HEK293 (cell line): ENCODE measurements around the gene MBP.

ENCODE experiments used
- CTCF ChIP-seq: fragments of 450-650 bp; formaldehyde crosslinking; IDR thresholded peaks from 2 replicates; pipeline ENCODE4 v1.5.1; 2016; ENCODE audit warnings: missing biosample characterization, missing genetic modification characterization
- KLF9 ChIP-seq: fragments of 450-650 bp; formaldehyde crosslinking; IDR thresholded peaks from 2 replicates; pipeline ENCODE4 v1.5.1; 2016; ENCODE audit warnings: missing biosample characterization, missing genetic modification characterization, low read depth
- TCF7L2 ChIP-seq: IDR thresholded peaks from 2 replicates; pipeline ENCODE4 v1.6.1; 2011; ENCODE audit warnings: low read depth, mild to moderate bottlenecking, inconsistent platforms, low read length, moderate library complexity, borderline replicate concordance
- ZNF280C ChIP-seq: fragments of 450-650 bp; formaldehyde crosslinking; IDR thresholded peaks from 2 replicates; pipeline ENCODE4 v1.5.1; 2016; ENCODE audit warnings: missing biosample characterization, missing genetic modification characterization
- ZNF398 ChIP-seq: fragments of 450-650 bp; formaldehyde crosslinking; IDR thresholded peaks from 2 replicates; pipeline ENCODE4 v1.5.1; 2017; ENCODE audit warnings: missing biosample characterization, missing genetic modification characterization
- ZNF404 ChIP-seq: fragments of 450-650 bp; formaldehyde crosslinking; IDR thresholded peaks from 2 replicates; pipeline ENCODE4 v1.5.1; 2017; ENCODE audit warnings: missing biosample characterization, missing genetic modification characterization
- ZNF585B ChIP-seq: fragments of 450-650 bp; formaldehyde crosslinking; IDR thresholded peaks from 2 replicates; pipeline ENCODE4 v1.5.1; 2016; ENCODE audit warnings: missing biosample characterization, missing genetic modification characterization

GRCh38 chr18:77025831-77026363 is 106.7 kb downstream of the MBP start:
- TF ChIP-seq CTCF (tag by site-specific recombination) (no peak), ZNF398 (tag by site-specific recombination) (no peak), KLF9 (tag by site-specific recombination) (no peak), ZNF280C (no peak), ZNF404 (tag by site-specific recombination) (no peak), ZNF585B (tag by site-specific recombination) (no peak), TCF7L2 (no peak)
